Measurements from ENCODE around the gene DNAJA3. TPM values are rescaled to one million over a fixed set of nuclear protein-coding genes. Genes with fewer than 3 reads are reported as not detected.

The DNAJA3 gene
- total RNA-seq, 1 experiment from 2014 or later: 56.2 TPM

GRCh38 chr16:4452674-4453073 is 27.0 kb downstream of the DNAJA3 start:
- Histone ChIP-seq H3K23ac (ENCODE audit: insufficient read length, low read depth, low read length) (no peak overlapping the region), H4K8ac (replicated peaks; ENCODE audit: insufficient read length, low read depth, low read length) (no peak overlapping the region), H2BK5ac (ENCODE audit: insufficient read length, low read length) (no peak overlapping the region), H2BK120ac (ENCODE audit: low read depth, low read length, poor library complexity, severe bottlenecking) (no peak overlapping the region), H4K5ac (ENCODE audit: insufficient read length, low read depth, low read length) (no peak overlapping the region), H3K4me2 (ENCODE audit: insufficient read depth, insufficient read length, low read length) (no peak overlapping the region), H2BK20ac (ENCODE audit: low read depth, low read length, poor library complexity, severe bottlenecking) (no peak overlapping the region), H3K79me2 (ENCODE audit: insufficient read depth, low read length) (no peaks in the 10 kb centered on the region), H3K56ac (ENCODE audit: insufficient read length, low read depth, low read length) (no peak overlapping the region), H4K20me1 (ENCODE audit: control insufficient read depth, insufficient read depth, insufficient read length) (no peaks in the 10 kb centered on the region), H3K9me3 (ENCODE audit: control insufficient read depth, low read depth, low read length) (no peaks in the 10 kb centered on the region), H4K91ac (ENCODE audit: insufficient read length, low read depth, low read length) (no peak overlapping the region), H3K4ac (ENCODE audit: low read depth, low read length) (no peak overlapping the region), H2BK12ac (ENCODE audit: insufficient read length, low read depth, low read length) (no peak overlapping the region), H3K18ac (ENCODE audit: insufficient read length, low read depth, low read length) (no peak overlapping the region), H2AK5ac (ENCODE audit: insufficient read length, low read length) (no peak overlapping the region), H3T11ph (ENCODE audit: low read length) (no peak overlapping the region), H2AFZ (ENCODE audit: low read length) (no peak overlapping the region), H3K27ac (ENCODE audit: insufficient read length, low read depth, low read length) (no peak overlapping the region), H3K14ac (ENCODE audit: insufficient read depth, low read length) (no peak overlapping the region), H3K79me1 (ENCODE audit: insufficient read depth, low read depth, low read length, poor library complexity, severe bottlenecking) (no peaks in the 10 kb centered on the region), H3K4me1 (ENCODE audit: insufficient read depth, low read length) (no peaks in the 10 kb centered on the region), H3K9ac (ENCODE audit: extremely low read depth, insufficient read length, low read length) (no peak overlapping the region), H3K27me3 (ENCODE audit: insufficient read depth, low read length) (no peaks in the 10 kb centered on the region), H3K23me2 (ENCODE audit: insufficient read length, low read depth, low read length, poor library complexity, severe bottlenecking) (no peaks in the 10 kb centered on the region), H2BK15ac (ENCODE audit: low read depth, low read length) (no peak overlapping the region)
- no peak for DNase-seq
- H3K4me1 Mint-ChIP-seq: peaks cover 4 to 8% of the 10 kb centered on the region in 2 experiments
- TF ChIP-seq CTCF (conservative IDR thresholded peaks at IDR 0.05): no peak
- no CpG with 5 or more reads among the region's 5 CpGs for WGBS (ENCODE audit: extremely low coverage, insufficient read length, low lambda C conversion rate)
- H3K9me3 Mint-ChIP-seq: no peaks in the 10 kb centered on the region
- no peaks in the 10 kb centered on the region for H3K27me3 Mint-ChIP-seq (ENCODE audit: low read depth)
- peaks cover 32 to 78% (median 64%) of the 10 kb centered on the region in 3 experiments; a peak in 6 of 7 replicates for H3K36me3 Mint-ChIP-seq (ENCODE audit: insufficient read depth in 1 of 3, low read depth in 3 of 3)
- H3K4me3 Mint-ChIP-seq: no peak overlapping the region
- H3K27ac Mint-ChIP-seq: no peak overlapping the region

All from H9 (cell line).